Measurements from ENCODE around the gene ZNF319. TPM values are rescaled to one million over a fixed set of nuclear protein-coding genes. Genes with fewer than 3 reads are reported as not detected.

Gene ZNF319
- total RNA-seq, 1 experiment from 2014 or later = 5.5 TPM

DNA sequence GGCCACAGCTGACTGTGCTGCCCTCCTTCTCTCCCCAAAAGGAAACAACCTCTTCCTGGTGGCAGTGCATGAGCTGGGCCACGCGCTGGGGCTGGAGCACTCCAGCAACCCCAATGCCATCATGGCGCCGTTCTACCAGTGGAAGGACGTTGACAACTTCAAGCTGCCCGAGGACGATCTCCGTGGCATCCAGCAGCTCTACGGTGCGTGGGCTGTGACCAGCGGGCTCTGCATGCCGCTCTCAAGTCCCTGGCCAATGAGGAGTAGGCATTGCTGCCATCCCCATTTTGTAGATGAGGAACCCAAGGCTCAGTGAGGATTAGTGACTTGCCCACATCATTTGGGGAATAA, 40.0 kb upstream of the ZNF319 start:
- Mint-ChIP-seq H3K9me3 (no peaks in the 10 kb centered on the region), H3K4me1 (no peaks in the 10 kb centered on the region), H3K27ac (no peak overlapping the region), H3K4me3 (no peak overlapping the region), H3K27me3 (ENCODE audit: low read depth) (no peaks in the 10 kb centered on the region), H3K36me3 (peaks cover 44% of the 10 kb centered on the region)
- ChIA-PET CTCF (interaction anchor here (1.0 to 1.2 kb wide), 4 partner anchors 8 to 82 kb away, joined by 3 to 4 read pairs (median 4); no protein-coding TSS in a partner anchor), POLR2A (no interaction called here)
- TF ChIP-seq, protein P1, sequence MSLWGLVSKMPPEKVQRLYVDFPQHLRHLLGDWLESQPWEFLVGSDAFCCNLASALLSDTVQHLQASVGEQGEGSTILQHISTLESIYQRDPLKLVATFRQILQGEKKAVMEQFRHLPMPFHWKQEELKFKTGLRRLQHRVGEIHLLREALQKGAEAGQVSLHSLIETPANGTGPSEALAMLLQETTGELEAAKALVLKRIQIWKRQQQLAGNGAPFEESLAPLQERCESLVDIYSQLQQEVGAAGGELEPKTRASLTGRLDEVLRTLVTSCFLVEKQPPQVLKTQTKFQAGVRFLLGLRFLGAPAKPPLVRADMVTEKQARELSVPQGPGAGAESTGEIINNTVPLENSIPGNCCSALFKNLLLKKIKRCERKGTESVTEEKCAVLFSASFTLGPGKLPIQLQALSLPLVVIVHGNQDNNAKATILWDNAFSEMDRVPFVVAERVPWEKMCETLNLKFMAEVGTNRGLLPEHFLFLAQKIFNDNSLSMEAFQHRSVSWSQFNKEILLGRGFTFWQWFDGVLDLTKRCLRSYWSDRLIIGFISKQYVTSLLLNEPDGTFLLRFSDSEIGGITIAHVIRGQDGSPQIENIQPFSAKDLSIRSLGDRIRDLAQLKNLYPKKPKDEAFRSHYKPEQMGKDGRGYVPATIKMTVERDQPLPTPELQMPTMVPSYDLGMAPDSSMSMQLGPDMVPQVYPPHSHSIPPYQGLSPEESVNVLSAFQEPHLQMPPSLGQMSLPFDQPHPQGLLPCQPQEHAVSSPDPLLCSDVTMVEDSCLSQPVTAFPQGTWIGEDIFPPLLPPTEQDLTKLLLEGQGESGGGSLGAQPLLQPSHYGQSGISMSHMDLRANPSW (CRISPR knock-in tag; conservative IDR thresholded peaks at IDR 0.05; ENCODE audit: low read depth) = no peak
- DNase-seq (ENCODE audit: low spot score) (no peak), ATAC-seq (no peak)

DNA sequence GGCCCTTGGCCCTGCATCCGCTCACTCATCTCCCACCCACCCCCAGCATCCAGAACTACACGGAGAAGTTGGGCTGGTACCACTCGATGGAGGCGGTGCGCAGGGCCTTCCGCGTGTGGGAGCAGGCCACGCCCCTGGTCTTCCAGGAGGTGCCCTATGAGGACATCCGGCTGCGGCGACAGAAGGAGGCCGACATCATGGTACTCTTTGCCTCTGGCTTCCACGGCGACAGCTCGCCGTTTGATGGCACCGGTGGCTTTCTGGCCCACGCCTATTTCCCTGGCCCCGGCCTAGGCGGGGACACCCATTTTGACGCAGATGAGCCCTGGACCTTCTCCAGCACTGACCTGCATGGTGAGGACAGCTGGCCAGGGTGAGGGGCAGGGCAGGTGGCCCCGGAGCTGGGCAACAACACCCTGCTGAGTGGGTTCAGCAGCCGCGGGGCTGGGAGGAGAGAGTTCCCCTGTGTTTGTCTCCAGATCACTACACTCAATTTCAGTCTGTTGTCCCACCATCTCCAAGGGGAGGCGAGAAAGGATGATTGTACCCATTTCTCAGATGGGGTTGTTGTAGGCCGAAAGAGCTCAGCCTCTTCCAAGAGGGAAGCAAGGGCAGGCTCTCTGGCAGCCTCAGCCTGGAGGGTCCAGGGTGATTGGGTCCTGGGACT, 39.5 kb upstream of the ZNF319 start:
- no peak for TF ChIP-seq GABPB1 (CRISPR knock-in tag; IDR thresholded peaks at IDR 0.05)
- ChIA-PET CTCF (interaction anchor here (1.0 to 1.2 kb wide), 4 partner anchors 8 to 82 kb away, joined by 3 to 4 read pairs (median 4); no protein-coding TSS in a partner anchor), POLR2A (no interaction called here)
- DNase-seq (ENCODE audit: low spot score) (no peak), ATAC-seq (no peak)
- Mint-ChIP-seq H3K27ac (no peak overlapping the region), H3K27me3 (ENCODE audit: low read depth) (no peaks in the 10 kb centered on the region), H3K4me1 (no peaks in the 10 kb centered on the region), H3K9me3 (no peaks in the 10 kb centered on the region), H3K4me3 (no peak overlapping the region), H3K36me3 (peaks cover 44% of the 10 kb centered on the region)

DNA sequence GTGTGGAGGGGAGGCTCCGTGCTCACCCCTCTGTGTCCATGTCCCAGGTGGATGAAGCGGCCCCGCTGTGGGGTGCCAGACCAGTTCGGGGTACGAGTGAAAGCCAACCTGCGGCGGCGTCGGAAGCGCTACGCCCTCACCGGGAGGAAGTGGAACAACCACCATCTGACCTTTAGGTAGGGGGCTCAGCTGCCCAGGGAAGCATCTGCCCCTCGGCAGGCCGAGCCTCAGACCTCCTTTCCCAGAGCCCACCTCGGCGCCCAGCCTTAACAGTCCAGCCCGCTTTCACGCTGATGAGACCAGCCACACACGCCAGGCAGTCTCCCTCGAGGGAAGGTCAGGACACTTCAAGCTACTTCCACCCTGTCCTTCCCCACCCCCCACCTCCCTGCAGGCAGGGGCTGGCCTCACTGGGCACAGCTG, 37.8 kb upstream of the ZNF319 start:
- TF ChIP-seq ZNF219 (CRISPR knock-in tag; IDR thresholded peaks at IDR 0.05; ENCODE audit: borderline replicate concordance) (no peak), RORB (CRISPR knock-in tag; IDR thresholded peaks at IDR 0.05) (no peak), NR3C1 (CRISPR knock-in tag; conservative IDR thresholded peaks at IDR 0.05; ENCODE audit: low read depth) (no peak), FOXK1 (CRISPR knock-in tag; IDR thresholded peaks at IDR 0.05) (no peak), PRRX2 (CRISPR knock-in tag; IDR thresholded peaks at IDR 0.05) (no peak), ESRRA (CRISPR knock-in tag; IDR thresholded peaks at IDR 0.05; ENCODE audit: borderline replicate concordance) (no peak), ZNF317 (CRISPR knock-in tag; IDR thresholded peaks at IDR 0.05; ENCODE audit: borderline replicate concordance, low read depth) (no peak)
- TF ChIP-seq, protein P2, sequence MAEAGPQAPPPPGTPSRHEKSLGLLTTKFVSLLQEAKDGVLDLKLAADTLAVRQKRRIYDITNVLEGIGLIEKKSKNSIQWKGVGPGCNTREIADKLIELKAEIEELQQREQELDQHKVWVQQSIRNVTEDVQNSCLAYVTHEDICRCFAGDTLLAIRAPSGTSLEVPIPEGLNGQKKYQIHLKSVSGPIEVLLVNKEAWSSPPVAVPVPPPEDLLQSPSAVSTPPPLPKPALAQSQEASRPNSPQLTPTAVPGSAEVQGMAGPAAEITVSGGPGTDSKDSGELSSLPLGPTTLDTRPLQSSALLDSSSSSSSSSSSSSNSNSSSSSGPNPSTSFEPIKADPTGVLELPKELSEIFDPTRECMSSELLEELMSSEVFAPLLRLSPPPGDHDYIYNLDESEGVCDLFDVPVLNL (CRISPR knock-in tag; IDR thresholded peaks at IDR 0.05; ENCODE audit: borderline replicate concordance, low read depth) = no peak
- TF ChIP-seq, protein P3, sequence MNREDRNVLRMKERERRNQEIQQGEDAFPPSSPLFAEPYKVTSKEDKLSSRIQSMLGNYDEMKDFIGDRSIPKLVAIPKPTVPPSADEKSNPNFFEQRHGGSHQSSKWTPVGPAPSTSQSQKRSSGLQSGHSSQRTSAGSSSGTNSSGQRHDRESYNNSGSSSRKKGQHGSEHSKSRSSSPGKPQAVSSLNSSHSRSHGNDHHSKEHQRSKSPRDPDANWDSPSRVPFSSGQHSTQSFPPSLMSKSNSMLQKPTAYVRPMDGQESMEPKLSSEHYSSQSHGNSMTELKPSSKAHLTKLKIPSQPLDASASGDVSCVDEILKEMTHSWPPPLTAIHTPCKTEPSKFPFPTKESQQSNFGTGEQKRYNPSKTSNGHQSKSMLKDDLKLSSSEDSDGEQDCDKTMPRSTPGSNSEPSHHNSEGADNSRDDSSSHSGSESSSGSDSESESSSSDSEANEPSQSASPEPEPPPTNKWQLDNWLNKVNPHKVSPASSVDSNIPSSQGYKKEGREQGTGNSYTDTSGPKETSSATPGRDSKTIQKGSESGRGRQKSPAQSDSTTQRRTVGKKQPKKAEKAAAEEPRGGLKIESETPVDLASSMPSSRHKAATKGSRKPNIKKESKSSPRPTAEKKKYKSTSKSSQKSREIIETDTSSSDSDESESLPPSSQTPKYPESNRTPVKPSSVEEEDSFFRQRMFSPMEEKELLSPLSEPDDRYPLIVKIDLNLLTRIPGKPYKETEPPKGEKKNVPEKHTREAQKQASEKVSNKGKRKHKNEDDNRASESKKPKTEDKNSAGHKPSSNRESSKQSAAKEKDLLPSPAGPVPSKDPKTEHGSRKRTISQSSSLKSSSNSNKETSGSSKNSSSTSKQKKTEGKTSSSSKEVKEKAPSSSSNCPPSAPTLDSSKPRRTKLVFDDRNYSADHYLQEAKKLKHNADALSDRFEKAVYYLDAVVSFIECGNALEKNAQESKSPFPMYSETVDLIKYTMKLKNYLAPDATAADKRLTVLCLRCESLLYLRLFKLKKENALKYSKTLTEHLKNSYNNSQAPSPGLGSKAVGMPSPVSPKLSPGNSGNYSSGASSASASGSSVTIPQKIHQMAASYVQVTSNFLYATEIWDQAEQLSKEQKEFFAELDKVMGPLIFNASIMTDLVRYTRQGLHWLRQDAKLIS (CRISPR knock-in tag; IDR thresholded peaks at IDR 0.05; ENCODE audit: borderline replicate concordance) = no peak
- Mint-ChIP-seq H3K27me3 (ENCODE audit: low read depth) (no peaks in the 10 kb centered on the region), H3K36me3 (peaks cover 35% of the 10 kb centered on the region), H3K27ac (no peak overlapping the region), H3K4me1 (peaks cover 2% of the 10 kb centered on the region; the same call in 1 of the 2 replicates), H3K9me3 (no peaks in the 10 kb centered on the region), H3K4me3 (no peak overlapping the region)
- ChIA-PET POLR2A (no interaction called here), CTCF (no interaction called here)
- no peak for DNase-seq (ENCODE audit: low spot score)
- no peak for ATAC-seq
